GM21367 (cell line): ENCODE data around the gene CUX1.

Source experiments
- ATAC-seq: cut with Tn5 transposase; IDR thresholded peaks from one replicate; pipeline ENCODE4 v1.9.1; 2021; ENCODE audit not compliant: unreplicated experiment

Gene CUX1

GRCh38 chr7:102258749-102259107 lies 441.3 kb downstream of the CUX1 start:
- no peak for ATAC-seq

DNA sequence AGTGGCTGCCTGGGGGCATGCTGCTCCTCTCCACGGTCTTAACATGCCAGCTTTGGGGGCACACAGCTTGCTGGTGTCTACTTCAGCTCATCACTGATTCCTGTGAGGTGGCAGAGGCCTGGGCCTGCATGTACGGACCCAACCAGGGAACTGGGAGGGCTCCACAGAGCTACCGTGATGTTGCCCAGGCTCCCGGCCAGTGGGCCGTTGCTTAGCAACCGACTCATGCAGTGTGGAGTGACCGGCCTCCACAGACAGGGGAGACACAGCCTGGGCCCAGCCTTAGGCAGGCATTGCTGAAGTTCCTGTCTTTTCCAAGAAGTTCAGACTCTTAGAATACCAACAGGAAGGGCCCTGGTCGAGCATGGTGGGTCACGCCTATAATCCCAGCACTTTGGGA lies 443.4 kb downstream of the CUX1 start:
- no peak for ATAC-seq

- no peak for ATAC-seq
Measured at GRCh38 chr7:102261451-102261850, 444.0 kb downstream of the CUX1 start.

DNA sequence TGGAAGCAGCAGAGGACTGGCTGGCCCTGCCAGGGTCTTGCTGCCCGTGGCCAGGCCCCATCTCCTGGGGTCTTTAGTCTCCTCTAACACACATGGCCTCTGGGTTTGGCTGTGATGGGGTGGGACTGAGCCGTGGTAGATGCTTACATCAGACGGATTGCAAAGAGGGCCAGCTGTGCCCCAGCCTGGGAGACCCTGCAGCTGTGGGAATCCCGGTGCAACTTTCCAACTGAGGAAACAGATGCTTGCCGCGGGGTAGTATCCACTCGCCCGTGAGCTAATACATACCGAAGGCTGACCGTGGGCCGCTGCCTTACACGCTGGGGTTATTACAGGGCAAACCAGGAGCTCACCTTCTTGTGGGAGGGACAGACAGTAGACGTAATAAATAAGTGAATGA lies 445.1 kb downstream of the CUX1 start:
- ATAC-seq = no peak

GRCh38 chr7:102264367-102264891 lies 447.0 kb downstream of the CUX1 start:
- no peak for ATAC-seq

- ATAC-seq = no peak
Measured at GRCh38 chr7:102266541-102266940, 449.1 kb downstream of the CUX1 start.

DNA sequence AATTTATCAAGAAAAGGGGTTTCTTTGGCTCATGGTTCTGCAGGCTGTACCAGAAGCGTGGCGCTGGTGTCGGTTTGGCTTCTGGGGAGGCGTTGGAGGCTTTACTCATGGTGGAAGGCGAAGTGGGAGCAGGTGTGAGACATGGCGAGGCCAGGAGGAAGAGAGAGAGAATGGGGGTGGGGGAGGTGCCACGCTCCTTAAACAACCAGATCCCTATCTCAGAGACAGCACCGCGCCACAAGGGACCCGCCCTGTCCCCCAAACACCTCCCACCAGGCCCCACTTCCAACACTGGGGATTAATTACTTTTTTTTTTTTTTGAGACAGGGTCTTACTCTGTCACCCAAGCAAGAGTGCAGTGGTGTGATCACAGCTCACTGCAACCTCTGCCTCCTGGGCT lies 451.2 kb downstream of the CUX1 start:
- no peak for ATAC-seq

DNA sequence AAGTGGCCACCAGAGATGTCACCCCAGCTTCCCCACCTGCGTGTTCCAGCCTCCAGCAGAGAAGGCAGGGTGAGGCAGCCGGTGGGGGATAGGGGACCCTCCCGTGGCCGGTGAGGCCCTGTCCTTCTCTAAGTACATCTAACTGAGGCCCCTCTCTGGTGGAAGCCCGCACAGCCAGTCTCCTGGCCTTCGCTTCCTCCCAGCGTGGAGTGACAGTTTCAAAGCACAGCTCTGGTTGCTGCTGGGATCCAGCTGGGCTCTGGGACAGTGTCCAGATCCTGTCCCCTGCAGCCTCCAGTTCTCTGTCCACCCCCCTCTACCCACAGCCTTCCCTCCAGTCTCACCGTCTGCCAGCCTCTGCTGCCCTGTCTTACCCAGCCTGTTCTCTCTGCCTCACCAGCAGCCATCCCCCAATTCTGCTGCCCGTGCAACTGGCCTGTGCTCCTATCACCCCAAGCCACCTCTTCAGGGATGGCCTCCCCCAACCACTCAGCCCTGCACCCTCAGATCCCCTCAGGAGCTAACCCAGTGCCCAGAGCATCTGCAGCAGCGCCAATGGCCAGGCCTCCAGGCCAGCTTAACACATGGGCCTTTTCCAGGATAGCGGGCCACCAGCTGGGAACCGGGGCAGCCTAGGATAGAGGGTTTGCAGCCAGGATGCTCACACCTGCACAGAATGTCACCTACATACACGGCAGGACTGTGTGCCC lies 452.9 kb downstream of the CUX1 start:
- ATAC-seq = no peak

GRCh38 chr7:102271158-102271798 lies 453.9 kb downstream of the CUX1 start:
- no peak for ATAC-seq

DNA sequence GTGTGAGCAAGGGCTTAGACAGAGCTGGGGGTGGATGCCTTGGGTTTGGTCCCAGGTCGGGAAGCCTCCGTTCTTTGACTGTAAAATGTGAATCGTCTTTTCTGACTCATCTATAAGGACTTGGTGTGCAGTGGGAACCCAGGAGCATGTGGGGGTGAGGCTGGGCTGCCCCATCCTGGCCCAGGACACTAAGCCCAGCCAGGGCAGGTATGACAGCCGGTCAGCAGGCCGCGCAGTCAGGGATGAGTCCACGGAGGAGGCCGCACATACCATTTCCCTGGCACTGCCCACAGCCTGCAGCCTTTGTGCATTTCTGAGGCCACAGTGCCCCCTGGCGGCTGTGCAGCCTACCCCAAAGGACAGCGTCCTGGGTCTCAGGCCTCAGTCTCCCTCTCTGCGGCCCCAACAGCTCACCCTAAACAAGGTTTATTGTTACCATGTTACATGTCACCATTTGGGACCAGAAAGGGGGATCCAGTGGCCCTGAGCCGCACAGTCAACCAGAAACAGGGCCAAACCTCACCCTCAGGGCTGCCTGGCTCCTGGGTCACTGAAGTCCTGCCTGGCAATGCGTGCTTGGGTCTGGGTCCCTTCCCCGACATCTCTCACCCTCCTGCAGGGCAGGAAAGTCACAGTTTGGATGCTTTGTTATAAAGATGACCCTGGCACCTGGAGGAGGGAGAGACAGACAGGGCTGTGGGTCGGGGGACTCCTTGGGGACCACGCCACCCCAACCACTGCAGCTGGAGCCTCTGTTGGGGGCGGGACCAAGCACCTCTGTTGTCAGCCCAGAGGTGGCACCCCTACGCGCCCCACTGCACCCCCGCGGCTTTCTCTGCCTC lies 454.9 kb downstream of the CUX1 start:
- ATAC-seq = no peak

GRCh38 chr7:102272917-102273748 lies 455.7 kb downstream of the CUX1 start:
- no peak for ATAC-seq

GRCh38 chr7:102273749-102274712 lies 456.6 kb downstream of the CUX1 start:
- no peak for ATAC-seq

- no peak for ATAC-seq
Measured at GRCh38 chr7:102275123-102275703, 457.8 kb downstream of the CUX1 start.

DNA sequence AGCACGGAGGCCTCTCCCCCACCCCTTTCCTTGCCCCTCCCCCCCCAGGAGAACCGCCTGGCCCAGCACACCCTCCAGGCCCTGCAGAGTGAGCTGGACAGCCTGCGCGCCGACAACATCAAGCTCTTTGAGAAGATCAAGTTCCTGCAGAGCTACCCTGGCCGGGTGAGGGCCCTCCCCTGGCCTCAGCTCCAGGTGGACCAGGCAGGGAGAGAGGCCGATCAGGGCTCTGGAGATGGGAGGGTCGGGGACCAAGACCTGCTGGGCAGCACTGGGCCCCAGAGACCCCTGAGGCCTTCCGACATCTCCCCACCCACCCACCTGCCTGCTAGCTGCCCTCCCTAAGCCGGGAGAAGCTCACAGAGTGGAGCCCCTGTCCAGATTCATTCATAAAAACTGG lies 460.5 kb downstream of the CUX1 start:
- ATAC-seq = no peak

DNA sequence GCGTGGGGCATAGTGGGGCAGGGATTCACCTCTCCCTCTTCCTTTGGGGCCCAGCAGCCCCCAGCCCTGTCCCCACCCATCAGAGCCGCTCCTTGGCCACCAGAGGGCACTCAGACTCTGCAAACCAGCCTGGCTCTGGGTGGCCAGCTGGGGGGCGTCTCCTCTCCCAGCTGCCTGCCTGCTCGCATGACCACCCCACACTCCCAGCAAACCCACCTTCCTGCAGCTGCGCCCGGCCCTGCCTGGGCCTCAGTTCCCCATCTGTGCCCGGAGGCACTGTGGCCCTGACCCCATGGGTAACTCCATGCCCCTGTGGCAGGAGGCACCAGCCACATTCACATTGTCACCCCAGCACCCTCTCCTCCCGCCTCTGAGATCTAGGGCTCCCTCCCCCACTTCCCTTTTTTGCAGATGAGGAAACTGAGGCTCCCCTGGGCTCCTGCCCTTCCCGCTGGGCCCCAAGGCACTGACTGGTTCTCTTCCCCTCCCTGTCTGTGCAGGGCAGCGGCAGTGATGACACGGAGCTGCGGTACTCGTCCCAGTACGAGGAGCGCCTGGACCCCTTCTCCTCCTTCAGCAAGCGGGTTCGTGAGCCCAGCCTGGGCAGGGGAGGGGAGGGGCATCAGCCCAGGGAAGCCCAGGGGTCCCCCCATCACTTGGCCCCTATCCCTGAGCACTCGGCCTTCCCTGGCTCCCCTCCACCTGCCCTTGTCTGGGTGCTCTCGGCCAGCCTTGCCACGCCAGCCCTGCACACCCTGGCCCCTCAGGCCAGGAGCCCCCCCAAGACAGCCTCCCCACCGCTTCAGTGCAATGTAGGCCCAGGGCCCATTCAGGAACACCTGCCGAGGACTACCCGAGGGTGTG lies 462.3 kb downstream of the CUX1 start:
- peak; percentile 45 for ATAC-seq

DNA sequence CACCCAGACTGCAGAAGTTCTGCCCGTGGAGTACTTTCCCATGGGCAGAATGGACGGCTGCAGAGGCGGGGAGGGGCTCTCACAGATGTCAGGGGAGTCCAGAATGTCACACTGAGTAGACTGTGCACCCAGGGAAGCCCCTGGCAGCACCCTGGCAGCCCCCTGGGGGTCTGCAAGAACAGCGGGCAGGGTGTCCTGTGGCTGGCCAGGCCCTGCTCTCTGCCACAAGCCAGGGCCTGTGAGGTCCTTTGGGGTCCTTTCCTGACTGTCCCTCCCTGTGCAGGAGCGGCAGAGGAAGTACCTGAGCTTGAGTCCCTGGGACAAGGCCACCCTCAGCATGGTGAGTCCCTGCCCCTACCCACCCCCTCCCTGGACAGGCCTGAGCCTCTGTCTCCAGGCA lies 463.1 kb downstream of the CUX1 start:
- no peak for ATAC-seq

- no peak for ATAC-seq
Measured at GRCh38 chr7:102281785-102282184, 464.4 kb downstream of the CUX1 start.
